HG03442 (cell line): Measurements from ENCODE around the gene FLT3.
"Not testable (repeated sequence)": the region's sequence is repeated elsewhere in the genome, so short reads cannot be mapped to it uniquely, and the experiment has no call there.

ENCODE experiments used
- ATAC-seq: cut with Tn5 transposase; IDR thresholded peaks from one replicate; pipeline ENCODE4 v1.9.1; 2021; ENCODE audit warnings: mild to moderate bottlenecking, moderate library complexity; ENCODE audit not compliant: unreplicated experiment

FLT3 gene

DNA sequence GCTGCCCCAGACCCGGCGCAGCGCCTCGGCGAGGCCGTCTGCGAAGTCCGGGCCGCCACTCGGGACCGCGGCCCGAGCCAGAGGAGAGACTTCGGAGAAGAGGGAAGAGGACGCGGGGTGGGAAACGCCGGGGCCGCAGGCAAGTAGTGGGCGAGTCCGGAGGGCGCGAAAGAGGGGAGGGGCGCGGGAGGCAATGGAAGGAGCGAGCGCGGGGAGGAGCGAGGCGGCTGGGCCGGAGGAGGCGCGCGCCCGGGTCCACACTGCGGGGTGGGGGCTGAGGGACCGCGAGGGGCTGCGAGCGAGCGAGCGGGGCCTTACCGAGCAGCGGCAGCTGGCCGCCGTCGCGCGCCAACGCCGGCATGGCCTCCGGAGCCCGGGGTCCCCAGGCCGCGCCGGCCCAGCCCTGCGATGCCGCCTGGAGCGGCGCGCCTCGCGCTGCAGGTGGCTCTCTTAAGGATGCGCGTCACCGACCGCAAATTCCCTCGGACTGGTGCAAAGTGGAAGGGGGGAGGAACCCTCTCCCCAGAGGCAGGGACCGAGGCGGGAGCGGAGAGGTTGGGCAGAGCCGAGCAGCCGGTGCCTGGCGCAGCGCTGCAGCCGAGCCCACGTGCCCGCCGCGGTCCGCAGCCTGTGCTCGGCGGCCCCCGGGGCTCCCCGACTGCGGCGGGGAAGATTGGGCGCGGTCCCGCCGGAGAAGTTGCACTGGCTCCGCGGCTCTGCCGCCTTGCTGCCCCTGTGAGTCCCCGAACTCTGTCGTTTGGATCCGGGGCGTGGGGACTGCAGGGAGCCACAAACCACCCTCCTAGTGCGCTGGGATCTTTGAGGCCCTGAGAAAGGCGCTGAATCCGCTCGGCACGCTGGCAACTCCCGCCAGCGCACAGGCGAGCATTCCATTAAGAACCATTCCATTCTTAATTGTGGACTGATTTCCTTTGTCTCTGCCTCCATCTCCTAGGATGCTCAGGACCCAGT lies at the start of gene FLT3:
FLT3 (minus strand) TSS at position 427 of the 972 bp plus-strand sequence; CDS start at position 361, 66 bp downstream.
- ATAC-seq: peak; percentile 50

DNA sequence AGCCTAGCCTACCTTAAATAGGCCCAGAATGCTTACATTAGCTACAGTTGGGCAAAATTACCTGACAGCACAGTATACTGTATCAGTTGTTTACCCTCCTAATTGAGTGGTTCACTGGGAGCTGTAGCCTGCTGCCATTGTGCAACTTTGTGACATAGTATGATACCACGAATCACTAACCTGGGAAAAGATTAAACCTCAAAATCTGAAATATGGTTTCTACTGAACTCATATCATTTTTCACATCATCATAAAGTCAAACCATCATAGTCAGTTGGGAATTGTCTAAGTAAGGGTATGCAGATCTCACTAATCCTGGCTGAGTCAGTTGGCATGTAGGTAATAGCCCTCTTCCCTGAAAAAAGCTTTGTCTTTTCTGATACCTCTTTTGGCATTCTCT lies 47.1 kb upstream of the FLT3 start:
- ATAC-seq: no peak

DNA sequence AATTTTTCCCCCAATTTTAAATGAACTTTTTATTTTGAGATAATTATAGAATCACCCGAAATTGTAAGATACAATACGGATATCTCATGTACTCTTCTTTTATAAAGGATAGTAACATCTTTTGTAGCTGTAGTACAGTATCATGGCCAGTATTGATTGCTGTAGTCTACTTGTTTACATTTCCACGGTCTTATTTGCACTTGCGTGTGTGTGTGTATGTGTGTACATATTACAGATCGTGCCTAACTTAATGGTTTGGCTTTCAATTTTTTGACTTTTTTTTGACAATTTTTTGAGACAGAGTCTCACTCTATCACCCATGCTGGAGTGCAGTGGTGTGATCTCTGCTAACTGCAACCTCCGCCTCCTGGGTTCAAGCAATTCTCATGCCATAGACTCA lies 44.7 kb upstream of the FLT3 start:
- ATAC-seq: no peak

DNA sequence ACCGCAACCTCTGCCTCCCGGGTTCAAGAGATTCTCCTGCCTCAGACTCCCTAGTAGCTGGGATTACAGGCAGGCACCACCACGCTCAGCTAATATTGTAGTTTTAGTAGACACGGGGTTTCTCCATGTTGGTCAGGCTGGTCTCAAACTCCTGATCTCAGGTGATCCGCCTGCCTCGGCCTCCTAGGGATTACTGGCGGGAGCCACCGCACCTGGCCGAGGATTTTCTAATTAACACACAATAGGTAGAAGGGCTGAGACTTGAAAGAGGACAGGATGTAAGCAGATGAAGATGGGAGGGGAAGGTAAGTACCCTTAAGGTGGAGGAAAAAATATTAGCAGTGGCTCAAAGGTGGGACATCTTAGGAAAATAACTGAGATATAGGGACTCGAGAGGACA lies 41.2 kb upstream of the FLT3 start:
- ATAC-seq: not testable (repeated sequence)

GRCh38 chr13:28140433-28141125 lies 40.2 kb upstream of the FLT3 start:
- no peak for ATAC-seq

DNA sequence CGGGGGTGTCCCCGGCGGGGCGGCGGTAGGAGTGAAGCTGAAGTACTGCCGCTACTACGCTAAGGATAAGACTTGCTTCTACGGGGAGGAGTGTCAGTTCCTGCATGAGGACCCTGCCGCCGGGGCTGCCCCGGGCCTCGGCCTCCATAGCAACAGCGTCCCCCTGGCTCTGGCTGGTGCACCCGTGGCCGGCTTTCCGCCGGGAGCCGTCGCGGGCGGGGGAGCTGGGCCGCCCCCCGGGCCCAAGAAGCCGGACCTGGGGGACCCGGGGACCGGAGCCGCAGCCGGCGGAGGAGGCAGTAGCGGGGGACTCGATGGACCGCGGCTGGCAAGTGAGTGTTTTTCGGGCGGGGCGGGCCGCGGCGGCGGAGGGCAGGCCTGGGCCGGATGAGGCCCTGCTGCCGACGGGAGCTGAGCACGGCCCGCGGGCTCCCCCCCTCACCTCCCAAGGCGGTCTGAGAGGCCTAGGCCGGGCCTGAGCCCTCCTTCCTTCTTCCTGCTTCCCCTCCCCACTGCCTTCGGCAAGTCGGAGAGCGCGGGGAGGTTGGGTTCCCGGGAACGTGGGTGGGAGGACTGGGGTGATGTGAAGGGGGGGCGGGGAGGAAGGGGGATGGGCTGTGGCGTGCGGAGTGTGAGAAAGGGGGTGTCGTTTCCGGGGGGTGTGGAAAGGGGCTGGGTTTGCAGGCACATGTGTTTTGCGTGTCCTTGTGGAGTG lies 38.5 kb upstream of the FLT3 start:
- ATAC-seq: peak; percentile 33

DNA sequence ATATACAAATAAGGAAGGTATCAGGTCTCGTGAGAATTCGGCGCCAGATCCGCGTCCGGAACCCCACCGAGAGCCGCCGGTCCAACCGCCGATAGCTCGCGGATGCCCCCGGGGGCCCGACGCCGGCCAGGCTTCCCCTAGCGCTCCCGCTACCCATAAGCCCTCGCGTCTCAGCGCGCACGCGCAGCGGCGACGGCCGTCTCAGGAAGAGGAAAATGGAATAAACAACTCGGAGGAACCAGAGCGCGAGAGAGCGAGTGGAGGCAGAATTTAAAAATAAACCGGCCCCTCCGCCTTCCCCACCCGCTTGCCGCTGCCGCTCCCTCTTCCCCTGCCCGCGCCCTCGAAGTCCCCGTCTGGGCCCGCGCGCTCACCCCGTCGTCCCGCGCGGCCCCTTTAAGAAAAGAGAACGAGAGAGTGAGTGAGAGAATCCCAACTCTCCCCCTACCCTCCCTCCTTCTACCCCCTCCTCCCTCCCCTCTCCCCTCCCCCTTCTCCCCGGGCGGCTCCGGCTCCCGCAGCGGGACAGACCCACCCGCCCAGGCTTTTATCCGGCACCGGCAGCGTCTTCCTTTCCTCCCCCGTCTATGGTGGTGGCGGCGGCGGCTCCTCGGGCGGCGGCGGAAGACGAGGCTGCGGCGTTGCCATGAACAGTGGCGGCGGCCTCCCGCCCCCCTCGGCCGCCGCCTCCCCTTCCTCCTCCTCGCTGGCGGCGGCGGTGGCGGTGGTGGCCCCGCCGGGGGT lies 37.8 kb upstream of the FLT3 start, which contains the start of gene PAN3:
PAN3 (plus strand) TSS at position 534 of the 744 bp plus-strand sequence; CDS start at position 647, 113 bp downstream.
- peak; percentile 58 for ATAC-seq

DNA sequence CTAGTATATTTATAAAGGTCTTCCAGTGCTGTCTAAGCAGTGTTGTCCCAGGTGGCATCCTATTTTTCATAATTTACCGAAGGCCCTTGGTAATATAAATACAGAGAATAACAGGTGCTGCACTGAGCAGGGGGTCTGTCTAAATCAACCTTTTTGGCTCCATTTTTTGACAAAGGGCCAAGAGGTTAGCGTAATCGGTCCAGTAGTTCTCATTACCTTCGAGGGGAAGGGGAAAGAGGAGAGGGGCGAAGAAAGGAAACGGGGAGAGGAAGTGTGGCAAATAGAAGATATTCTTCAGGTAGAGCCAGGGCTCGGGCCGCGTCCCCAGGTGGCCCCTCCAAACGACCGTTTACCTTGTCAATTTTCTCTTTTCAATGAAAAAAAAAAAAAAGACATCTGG lies 37.2 kb upstream of the FLT3 start:
- peak; percentile 2 for ATAC-seq

DNA sequence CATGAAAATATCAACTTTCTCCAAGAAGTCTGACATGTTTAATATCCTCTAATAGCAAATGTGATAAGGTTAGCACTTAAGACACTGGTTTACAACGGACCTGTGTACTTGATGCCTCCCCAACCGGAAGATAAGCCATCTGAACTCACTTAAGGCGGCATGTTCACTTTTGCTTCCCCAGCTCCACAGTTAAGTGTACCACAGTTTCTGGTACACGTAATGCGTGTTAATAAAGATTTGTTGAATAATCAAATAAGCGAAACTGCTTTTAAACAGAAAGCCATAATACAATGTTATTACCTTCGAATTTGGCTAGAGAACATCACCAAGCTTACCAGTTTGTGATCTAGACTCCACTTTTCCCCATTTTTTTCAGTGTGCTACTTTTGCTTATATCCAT lies 36.5 kb upstream of the FLT3 start:
- no peak for ATAC-seq

DNA sequence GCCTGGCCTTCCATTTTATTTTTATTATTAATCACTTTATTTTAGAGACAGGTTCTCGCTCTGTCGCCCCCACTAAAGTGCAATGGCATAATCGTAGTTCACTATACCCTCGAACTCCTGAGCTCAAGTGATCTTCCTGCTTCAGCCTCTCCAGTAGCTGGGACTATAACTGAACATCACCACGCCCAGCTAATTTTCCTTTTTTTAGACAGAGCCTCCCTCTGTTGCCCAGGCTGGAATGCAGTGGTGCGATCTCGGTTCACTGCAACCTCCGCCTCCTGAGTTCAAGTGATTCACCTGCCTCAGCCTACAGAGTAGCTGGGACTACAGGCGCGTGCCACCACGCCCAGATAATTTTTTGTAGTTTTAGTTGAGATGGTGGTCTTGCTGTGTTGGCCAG lies 31.3 kb upstream of the FLT3 start:
- ATAC-seq: no peak

DNA sequence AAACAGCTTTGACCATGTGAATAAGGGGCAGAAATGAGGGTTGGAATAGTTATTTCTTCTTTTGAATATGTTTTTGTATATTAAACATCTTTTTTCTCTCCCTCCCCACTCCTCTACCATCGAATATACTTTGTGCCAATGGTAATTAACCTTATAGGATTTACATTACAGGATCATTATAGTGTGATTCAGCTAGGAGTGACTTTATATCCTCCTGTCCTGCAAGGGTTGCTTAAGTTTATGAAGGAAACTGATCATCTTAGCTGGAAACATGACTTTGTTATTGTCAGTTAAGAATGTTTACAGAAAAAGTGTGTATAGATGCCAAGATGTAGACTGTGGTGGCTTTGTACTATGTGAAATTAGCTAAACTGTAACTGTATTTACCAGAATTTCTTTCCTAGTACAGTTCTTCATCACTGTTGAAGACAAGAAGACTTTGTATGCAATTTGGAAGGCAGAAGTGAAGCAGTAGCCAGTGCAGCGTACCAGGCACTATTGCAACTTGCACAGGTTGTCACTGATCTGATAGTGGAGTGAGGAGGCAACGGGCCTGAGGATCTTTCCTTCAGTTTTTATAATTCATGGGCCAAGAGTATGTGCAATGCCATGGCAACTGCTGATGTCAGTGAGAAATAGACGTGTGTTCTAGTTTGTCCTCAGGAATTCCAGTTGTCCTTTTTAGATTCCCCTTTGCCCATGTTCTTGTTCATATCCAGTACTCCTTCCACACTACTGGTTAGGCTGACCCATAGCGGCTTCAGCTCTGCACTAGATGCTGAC lies 29.7 kb upstream of the FLT3 start:
- no peak for ATAC-seq

DNA sequence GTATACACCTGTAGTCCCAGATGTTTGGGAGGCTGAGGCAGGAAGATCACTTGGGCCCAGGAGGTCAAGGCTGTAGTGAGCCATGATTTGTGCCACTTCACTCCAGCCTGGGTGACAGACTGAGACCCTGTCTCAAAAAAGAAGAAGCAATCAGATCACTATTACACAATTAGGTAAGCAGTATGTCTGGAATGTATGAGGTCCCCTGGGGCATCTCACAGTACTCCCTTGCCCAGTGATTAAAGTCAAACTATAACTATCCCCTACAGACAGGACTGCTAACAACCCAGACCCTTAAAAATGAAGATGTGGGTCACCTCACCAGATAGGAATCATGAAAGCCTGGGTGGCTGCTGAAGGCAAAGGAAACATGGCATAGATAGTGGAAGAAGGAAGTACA lies 28.6 kb upstream of the FLT3 start:
- no peak for ATAC-seq

DNA sequence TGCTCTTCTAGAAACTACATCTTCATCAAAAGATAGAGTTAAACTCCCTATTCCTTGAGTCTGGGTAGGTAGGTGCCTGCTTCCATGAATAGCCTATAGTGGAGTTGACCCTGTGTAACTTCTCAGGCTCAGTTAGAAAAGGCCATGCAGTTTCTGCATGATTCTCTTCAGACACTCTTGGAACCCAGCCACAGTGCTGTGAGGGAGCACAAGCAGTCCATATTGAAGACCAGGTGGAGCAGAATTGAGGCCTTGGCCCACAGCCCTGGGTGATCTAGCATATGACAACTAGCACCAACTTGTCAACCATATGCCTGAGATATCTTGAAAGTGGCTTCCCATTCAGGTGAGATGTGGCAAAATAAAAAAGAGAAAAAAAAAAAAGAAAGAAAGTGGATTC lies 27.7 kb upstream of the FLT3 start:
- no peak for ATAC-seq

GRCh38 chr13:28121224-28121623 lies 20.8 kb upstream of the FLT3 start:
- no peak for ATAC-seq

GRCh38 chr13:28120317-28120716 lies 19.9 kb upstream of the FLT3 start:
- no peak for ATAC-seq

GRCh38 chr13:28117689-28118377 lies 17.5 kb upstream of the FLT3 start:
- no peak for ATAC-seq

GRCh38 chr13:28116736-28117135 lies 16.4 kb upstream of the FLT3 start:
- no peak for ATAC-seq

GRCh38 chr13:28110414-28110813 lies 10.0 kb upstream of the FLT3 start:
- no peak for ATAC-seq

GRCh38 chr13:28106976-28107375 lies 6.6 kb upstream of the FLT3 start:
- ATAC-seq: no peak
